ENCODE results near the gene KLHL12. TPM values are rescaled to one million over a fixed set of nuclear protein-coding genes. Genes with fewer than 3 reads are reported as not detected.
A peak's percentile ranks its signal among the peaks of the same experiment; 100 is the strongest.
"Not testable (repeated sequence)": the region's sequence is repeated elsewhere in the genome, so short reads cannot be mapped to it uniquely, and the experiment has no call there.

KLHL12 gene
- total RNA-seq, 1 donor from 2014 or later = 22.0 TPM

DNA sequence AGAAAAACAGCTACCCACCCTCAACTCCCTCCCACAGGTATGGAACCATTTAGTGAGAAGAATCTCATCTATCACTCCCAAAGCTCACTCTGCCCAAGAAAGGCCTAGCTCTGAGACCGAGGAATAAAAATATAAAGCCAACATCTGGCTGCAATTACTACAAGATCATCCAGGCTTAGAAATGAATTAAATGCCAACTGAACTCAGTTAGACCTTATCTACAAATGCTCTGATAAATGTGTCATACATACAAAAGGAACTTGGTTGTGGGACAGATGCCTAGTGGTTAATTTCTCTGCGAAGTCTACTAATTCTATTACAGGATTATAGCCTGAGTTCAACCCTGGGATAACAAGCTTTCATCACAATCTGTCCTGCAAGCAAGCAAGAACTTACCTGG is 24.4 kb upstream of the KLHL12 start:
- DNase-seq (ENCODE audit: low read depth in 2 of 2) = no peak

- no peak for DNase-seq (ENCODE audit: low read depth in 2 of 2)
These were observed 18.4 kb upstream of the KLHL12 start for GRCh38 chr1:202945483-202945882.

GRCh38 chr1:202944438-202944921 is 17.4 kb upstream of the KLHL12 start:
- no peak for DNase-seq (ENCODE audit: low read depth in 2 of 2)

- DNase-seq (ENCODE audit: low read depth in 2 of 2) = no peak
These were observed 15.4 kb upstream of the KLHL12 start for GRCh38 chr1:202942426-202942825.

GRCh38 chr1:202941372-202941771 is 14.3 kb upstream of the KLHL12 start:
- DNase-seq (ENCODE audit: low read depth in 2 of 2) = no peak

DNA sequence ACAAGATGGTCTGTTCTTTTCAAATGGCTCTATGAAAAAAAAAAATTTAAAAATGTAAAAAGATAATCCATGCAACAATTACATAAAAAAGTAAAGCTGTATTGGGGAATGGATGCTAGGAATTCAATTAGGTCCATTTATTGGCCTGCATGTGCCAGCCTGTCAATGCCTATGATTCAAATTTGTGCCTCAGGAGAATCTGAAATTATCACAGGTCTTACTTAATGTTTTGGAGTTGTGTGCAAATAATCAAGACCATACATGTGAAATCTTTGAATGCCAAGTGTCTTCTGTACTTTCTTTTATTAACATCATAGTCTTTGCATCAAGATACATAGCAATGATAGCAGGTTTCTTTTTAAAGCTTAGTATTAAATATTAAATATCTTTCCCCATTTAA is 13.5 kb upstream of the KLHL12 start:
- DNase-seq (ENCODE audit: low read depth in 2 of 2) = no peak

DNA sequence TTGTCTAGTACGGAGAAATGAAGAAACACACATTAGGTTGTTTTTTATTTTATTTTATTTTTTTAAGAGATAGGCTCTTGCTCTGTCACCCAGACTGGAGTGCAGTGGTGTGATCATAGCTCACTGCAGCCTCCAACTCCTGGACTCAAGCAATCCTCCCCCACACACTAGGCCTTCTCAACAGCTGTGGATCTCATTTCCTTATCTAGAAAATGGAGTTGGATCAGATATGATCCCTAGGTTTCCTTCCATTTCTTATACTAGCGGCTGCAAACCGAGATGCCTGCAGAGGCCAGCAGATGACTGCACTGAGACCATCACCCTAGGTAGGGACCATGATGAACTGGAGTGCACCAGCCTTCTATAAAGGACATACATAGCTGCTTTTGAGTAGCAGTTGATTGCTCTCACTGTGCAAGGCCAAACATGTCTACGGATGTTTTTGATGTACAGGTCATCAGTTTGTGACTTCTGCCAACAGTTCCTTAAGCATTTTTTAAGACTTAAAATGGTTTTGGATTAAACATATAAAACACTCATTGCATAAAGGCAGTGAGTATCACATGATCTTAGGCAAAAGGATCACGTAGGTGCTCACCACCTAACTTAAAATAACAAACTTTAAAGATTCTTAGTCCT is 11.4 kb upstream of the KLHL12 start:
- no peak for DNase-seq (ENCODE audit: low read depth in 2 of 2)

- DNase-seq (ENCODE audit: low read depth in 2 of 2) = not testable (repeated sequence)
These were observed 9.4 kb upstream of the KLHL12 start for GRCh38 chr1:202936409-202936808.

- no peak for DNase-seq (ENCODE audit: low read depth in 2 of 2)
These were observed 8.8 kb upstream of the KLHL12 start for GRCh38 chr1:202935844-202936243.

GRCh38 chr1:202934755-202935154 is 7.7 kb upstream of the KLHL12 start:
- DNase-seq (ENCODE audit: low read depth in 2 of 2) = no peak

DNA sequence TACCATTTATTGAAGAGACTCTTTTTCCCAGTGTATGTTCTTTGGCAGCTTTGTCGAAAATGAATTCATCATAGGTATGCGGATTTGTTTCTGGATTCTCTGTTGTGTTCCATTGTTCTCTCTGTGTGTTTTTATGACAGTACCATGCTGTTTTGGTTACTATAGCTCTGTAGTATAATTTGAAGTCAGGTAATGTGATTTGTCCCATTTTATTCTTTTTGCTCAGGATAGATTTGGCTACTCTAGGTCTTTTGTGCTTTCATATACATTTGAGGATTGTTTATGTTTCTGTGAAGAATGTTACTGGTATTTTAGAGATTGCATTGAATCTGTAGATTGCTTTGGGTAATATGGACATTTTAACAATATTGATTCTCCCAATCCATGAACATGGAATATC is 5.4 kb upstream of the KLHL12 start:
- no peak for DNase-seq (ENCODE audit: low read depth in 2 of 2)

DNA sequence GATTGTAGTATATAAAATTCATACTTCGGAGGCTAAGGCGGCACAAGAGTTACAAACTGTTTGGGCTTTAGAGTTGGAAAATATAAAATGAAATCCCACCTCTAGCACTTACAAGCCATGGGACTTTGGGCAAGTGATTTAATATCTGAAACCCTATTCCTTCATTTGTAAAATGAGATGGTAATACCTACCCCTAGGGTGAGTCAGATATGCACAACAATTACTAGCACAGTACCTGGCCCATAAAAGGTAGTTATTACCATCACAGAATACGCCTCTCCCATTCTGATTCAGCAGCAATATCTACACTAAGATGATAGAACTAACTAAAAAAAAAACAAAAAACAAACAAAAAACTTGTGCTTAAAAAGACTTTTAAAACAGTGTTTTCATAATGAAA is 3.5 kb downstream of the KLHL12 start:
- no peak for DNase-seq (ENCODE audit: low read depth in 2 of 2)

- DNase-seq (ENCODE audit: low read depth in 2 of 2) = no peak
These were observed 7.4 kb downstream of the KLHL12 start for GRCh38 chr1:202919615-202920014.

GRCh38 chr1:202915146-202915545 is 11.9 kb downstream of the KLHL12 start:
- DNase-seq (ENCODE audit: low read depth in 2 of 2) = no peak

DNA sequence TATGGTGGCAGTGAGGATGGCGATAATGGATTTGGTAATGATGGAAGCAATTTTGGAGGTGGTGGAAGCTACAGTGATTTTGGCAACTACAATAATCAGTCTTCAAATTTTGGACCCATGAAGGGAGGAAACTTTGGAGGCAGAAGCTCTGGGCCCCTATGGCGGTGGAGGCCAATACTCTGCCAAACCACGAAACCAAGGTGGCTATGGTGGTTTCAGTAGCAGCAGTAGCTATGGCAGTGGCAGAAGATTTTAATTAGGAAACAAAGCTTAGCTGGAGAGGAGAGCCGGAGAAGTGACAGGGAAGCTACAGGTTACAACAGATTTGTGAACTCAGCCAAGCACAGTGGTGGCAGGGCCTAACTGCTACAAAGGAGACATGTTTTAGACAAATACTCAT is 14.6 kb downstream of the KLHL12 start:
- not testable (repeated sequence) for DNase-seq (ENCODE audit: low read depth in 2 of 2)

DNA sequence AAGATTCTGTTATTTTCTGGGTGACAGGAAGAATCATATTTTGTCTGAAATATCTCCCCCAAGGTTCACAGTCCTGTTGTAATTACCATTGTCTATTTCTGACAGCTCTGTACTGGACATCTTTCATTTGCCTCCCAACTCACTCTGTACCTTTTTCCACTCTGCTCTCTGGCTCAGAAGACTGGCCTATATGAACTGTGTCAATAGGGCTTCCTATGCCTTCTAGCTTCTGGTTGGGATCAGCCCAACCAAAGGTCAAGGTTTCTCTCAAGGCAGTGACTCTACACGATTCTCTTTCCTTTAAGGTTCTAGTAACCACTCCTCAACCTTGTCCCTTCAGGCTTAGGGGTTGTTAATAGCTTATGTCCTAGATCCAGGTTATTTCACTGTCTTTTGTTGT is 17.5 kb downstream of the KLHL12 start:
- DNase-seq (ENCODE audit: low read depth in 2 of 2) = no peak

DNA sequence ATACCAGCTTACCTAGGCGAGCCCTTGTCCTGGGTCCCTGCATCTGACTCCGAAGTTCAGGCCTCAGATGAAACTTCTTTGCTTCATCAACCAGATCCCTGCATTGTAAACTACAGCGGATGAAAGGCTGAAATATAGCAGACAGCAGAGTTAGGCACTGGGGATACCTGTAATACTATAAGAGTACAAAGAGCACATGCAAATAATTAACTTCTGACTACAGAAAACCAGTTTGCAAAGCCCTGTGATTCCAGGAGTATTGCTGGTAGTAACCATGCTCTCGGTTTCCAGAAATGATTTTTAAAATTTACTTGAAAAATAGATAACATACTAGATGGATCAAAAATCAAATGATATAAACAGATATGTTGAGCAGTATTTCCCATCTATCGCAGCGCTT is 18.0 kb downstream of the KLHL12 start:
- DNase-seq (ENCODE audit: low read depth in 2 of 2) = no peak

- no peak for DNase-seq (ENCODE audit: low read depth in 2 of 2)
These were observed 21.7 kb downstream of the KLHL12 start for GRCh38 chr1:202905331-202905730.

DNA sequence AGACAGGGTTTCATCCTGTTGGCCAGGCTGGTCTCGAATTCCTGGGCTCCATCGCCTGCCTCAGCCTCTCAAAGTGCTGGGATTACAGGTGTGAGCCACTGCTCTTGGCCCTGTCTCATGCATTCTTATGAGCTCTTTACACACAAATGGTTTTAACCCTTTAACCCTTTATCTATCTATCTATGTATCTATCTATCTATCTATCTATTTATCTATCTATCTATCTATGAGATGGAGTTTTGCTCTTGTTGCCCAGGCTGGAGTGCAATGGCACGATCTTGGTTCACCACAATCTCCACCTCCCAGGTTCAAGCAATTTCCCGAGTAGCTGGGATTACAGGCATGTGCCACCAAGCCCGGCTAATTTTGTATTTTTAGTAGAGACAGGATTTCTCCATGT is 23.2 kb downstream of the KLHL12 start:
- DNase-seq (ENCODE audit: low read depth in 2 of 2) = not testable (repeated sequence)

GRCh38 chr1:202901555-202901954 is 25.5 kb downstream of the KLHL12 start:
- DNase-seq (ENCODE audit: low read depth in 2 of 2) = no peak

GRCh38 chr1:202892501-202892900 is 34.5 kb downstream of the KLHL12 start:
- no peak for DNase-seq (ENCODE audit: low read depth in 2 of 2)

GRCh38 chr1:202890392-202890791 is 36.6 kb downstream of the KLHL12 start:
- DNase-seq (ENCODE audit: low read depth in 2 of 2) = no peak

DNA sequence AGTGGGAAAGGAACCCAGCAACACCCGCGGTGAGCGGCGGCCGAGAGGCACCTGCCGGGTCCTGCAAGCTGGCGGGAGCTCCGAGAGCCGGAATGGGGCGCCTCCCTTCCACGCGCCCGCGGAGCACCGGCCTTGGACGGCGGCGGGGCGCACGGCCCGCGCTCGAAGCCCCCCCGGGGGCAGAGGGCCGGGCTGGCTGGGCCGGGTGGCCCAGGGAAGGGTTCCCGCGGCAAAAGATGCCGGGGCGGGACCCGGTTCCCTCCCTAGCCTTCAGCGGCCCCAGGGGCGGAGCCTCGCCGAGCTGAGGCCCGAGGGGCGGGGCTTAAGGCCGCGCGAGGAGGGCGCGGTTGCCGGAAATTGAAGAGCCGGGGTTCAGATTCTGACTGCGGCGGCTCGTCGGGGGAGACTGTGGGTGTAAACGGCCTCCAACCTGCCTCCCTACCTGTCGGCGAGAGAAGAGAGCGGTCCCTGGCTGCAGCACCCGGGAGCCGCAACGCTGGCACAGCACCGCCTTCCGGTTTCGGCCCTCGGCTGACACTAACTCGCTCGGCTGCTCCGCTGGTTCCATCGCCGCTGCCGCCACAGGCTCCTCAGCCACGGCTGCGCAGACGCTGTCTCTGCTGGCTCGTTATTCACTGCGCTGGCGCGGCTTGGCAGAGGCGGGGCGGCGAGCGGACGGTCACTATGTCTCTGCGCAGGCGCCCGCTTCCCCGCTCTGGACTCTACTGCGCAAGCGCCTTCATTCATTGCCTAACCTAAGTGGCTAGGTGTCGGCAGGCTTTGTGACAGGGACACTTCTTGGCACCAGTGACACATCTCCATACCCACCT is 38.3 kb downstream of the KLHL12 start, which contains the start of gene RABIF:
TSS of gene RABIF (minus strand) at position 619 of the 830 bp plus-strand sequence. CDS start at position 568, 51 bp downstream.
- peak; percentile 96 to 97 for DNase-seq (ENCODE audit: low read depth in 2 of 2)
